AG10803 (cell line): ENCODE measurements around the gene AHNAK.

Experiments
- DNase-seq: peaks from one replicate; pipeline ENCODE4 v3.0.0; 2010; ENCODE audit warnings: low read depth
- H3K4me3 ChIP-seq: 2 replicates; pipeline ENCODE4 v1.5.1; 2011; ENCODE audit warnings: mild to moderate bottlenecking, low read length, control low read depth
- TF ChIP-seq, protein P1 (sequence below): conservative IDR thresholded peaks from 2 replicates; pipeline ENCODE4 v1.5.1; 2011; ENCODE audit warnings: mild to moderate bottlenecking, low read length, control low read depth, inconsistent platforms

AHNAK gene

GRCh38 chr11:62516736-62517371 lies 29.8 kb downstream of the AHNAK start:
- DNase-seq = no peak
- no peak overlapping the region for H3K4me3 ChIP-seq
- TF ChIP-seq, protein P1, sequence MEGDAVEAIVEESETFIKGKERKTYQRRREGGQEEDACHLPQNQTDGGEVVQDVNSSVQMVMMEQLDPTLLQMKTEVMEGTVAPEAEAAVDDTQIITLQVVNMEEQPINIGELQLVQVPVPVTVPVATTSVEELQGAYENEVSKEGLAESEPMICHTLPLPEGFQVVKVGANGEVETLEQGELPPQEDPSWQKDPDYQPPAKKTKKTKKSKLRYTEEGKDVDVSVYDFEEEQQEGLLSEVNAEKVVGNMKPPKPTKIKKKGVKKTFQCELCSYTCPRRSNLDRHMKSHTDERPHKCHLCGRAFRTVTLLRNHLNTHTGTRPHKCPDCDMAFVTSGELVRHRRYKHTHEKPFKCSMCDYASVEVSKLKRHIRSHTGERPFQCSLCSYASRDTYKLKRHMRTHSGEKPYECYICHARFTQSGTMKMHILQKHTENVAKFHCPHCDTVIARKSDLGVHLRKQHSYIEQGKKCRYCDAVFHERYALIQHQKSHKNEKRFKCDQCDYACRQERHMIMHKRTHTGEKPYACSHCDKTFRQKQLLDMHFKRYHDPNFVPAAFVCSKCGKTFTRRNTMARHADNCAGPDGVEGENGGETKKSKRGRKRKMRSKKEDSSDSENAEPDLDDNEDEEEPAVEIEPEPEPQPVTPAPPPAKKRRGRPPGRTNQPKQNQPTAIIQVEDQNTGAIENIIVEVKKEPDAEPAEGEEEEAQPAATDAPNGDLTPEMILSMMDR = no peak

DNA sequence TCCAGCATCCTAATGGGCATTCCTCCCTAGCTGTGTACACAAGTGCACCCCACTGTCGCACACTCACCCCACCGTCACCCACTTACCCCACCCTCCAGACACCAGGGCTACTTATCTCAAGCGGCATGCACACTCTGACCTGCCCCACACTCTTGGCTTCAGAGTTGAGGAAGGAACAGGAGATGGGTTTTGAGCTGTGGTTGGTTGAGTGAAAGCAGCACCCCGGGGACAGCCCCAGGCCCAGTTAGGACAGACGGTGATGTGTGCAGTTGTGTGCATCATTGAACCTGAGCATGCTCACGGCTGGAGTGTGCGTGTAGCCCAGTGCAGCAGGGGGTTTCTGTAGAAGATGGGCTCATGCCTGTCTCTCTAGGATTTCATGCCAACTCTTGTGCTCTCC lies 32.5 kb downstream of the AHNAK start:
- TF ChIP-seq, protein P1 = no peak
- H3K4me3 ChIP-seq = no peak overlapping the region
- no peak for DNase-seq

- no peak for DNase-seq
- H3K4me3 ChIP-seq = no peak overlapping the region
- TF ChIP-seq, protein P1 = no peak
Observed at GRCh38 chr11:62513626-62514025, 33.0 kb downstream of the AHNAK start.

DNA sequence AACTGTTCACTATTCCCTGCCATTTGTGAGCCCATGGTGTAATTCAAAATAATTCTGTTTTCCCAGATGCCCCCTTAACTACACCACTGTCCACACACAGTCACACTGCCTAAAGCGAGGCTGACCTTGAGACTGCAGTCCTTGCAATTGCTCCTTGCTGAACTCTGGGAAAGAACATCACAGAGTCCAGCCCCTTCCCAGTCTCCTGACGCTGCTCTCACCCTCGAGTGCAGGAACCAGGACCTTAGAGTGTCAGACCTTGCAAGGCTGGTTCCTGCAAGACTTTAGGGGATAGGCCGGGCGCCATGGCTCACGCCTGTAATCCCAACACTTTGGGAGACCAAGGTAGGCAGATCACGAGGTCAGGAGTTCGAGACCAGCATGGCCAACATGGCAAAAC lies 33.6 kb downstream of the AHNAK start:
- no peak for DNase-seq
- no peak overlapping the region for H3K4me3 ChIP-seq
- TF ChIP-seq, protein P1 = no peak

DNA sequence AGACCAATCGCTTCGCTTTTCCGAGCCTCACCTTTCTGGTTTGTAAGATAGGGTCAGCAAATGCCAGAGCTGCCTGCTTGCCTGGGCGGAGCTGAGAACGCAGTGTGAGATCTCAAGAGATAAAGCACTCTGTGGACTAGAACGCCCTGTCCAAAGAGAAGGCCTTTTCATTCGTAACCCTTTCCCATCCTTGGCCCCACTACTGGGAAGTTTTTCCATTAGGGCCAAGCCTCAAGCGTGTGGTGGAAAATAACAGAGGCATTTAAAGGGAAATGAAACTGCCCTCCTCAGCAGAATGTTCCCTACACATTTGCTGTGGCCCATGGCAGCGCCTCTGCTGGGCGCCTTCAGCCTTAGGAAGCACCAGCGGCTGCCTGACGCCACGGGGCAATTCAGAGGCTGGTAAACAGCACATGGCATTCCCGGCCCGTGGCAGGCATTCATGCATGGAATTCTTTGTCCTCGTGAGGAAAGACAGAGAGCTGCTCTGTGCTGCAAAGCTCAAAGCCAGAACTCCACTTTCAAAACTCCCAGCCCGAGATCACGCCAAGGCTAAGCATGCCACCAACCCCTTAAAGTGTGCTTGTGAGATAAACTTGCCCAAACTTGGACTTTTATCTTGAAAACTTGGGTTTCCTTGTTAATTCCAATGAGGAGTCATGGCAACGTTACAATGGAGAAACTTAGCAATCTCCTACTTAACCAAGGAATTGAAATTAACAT lies 38.1 kb downstream of the AHNAK start:
- DNase-seq = peak; percentile 80
- H3K4me3 ChIP-seq = peak overlapping the region; percentile 31
- TF ChIP-seq, protein P1 = peak; percentile 69

DNA sequence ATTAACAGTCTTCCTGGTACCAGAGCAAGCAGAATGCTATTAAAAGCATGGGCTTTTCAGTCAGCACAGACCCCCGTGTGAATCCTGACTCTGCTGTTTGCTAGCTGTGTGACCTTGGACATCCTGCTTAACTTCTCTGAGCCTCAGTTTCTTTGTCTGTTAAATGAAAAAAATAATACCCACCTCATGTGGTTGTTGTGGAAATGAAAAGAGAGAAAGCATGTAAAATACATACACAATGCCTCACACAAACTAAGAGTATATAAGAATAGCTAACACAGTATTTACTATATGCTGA lies 39.5 kb downstream of the AHNAK start:
- no peak overlapping the region for H3K4me3 ChIP-seq
- DNase-seq = no peak
- TF ChIP-seq, protein P1 = no peak

- TF ChIP-seq, protein P1 = no peak
- H3K4me3 ChIP-seq = no peak overlapping the region
- DNase-seq = no peak
Observed at GRCh38 chr11:62506413-62507124, 40.0 kb downstream of the AHNAK start.
